Smooth muscle cell (in vitro differentiated cells): ENCODE results near the gene OR10D3. TPM values are rescaled to one million over a fixed set of nuclear protein-coding genes. Genes with fewer than 3 reads are reported as not detected.
A peak's percentile ranks its signal among the peaks of the same experiment; 100 is the strongest.

Source experiments
- DNase-seq: peaks from one replicate; lab custom pipeline; 2025; ENCODE audit not compliant: unreplicated experiment; lab: John Stamatoyannopoulos, UW
- H2AFZ ChIP-seq: fragments of 200-600 bp; sonication (generic); 2 replicates; pipeline ENCODE4 v1.6.0; 2016; ENCODE audit warnings: antibody characterized with exemption, low read depth, mild to moderate bottlenecking
- H3F3A ChIP-seq: fragments of 200-600 bp; sonication (generic); 2 replicates; pipeline ENCODE4 v1.6.0; 2017; ENCODE audit warnings: antibody characterized with exemption, low read depth
- H3K27ac ChIP-seq: fragments of 200-600 bp; sonication (generic); 2 replicates; pipeline ENCODE4 v1.5.1; 2016; ENCODE audit warnings: low read depth, mild to moderate bottlenecking
- H3K27me3 ChIP-seq: fragments of 200-600 bp; sonication (generic); 2 replicates; pipeline ENCODE4 v1.6.1; 2016; ENCODE audit warnings: low read depth, mild to moderate bottlenecking
- H3K36me3 ChIP-seq: fragments of 200-600 bp; sonication (generic); 2 replicates; pipeline ENCODE4 v1.5.1; 2016; ENCODE audit warnings: low read depth
- H3K4me1 ChIP-seq: fragments of 200-600 bp; sonication (generic); 2 replicates; pipeline ENCODE4 v1.5.1; 2016; ENCODE audit warnings: low read depth
- H3K4me2 ChIP-seq: fragments of 200-600 bp; sonication (generic); 2 replicates; pipeline ENCODE4 v1.6.0; 2016; ENCODE audit warnings: mild to moderate bottlenecking
- H3K4me3 ChIP-seq: fragments of 200-600 bp; sonication (generic); 2 replicates; pipeline ENCODE4 v1.5.1; 2016; ENCODE audit warnings: mild to moderate bottlenecking
- H3K79me2 ChIP-seq: fragments of 200-600 bp; sonication (generic); 2 replicates; pipeline ENCODE4 v1.6.0; 2016; ENCODE audit warnings: low read depth, mild to moderate bottlenecking
- H3K9ac ChIP-seq: fragments of 200-600 bp; sonication (generic); 2 replicates; pipeline ENCODE4 v1.6.0; 2016; ENCODE audit warnings: low read depth
- H3K9me3 ChIP-seq: fragments of 200-600 bp; sonication (generic); replicated peaks from 2 replicates; pipeline ENCODE4 v1.5.1; 2016; ENCODE audit warnings: low read depth
- H4K20me1 ChIP-seq: fragments of 200-600 bp; sonication (generic); 2 replicates; pipeline ENCODE4 v1.6.0; 2016; ENCODE audit warnings: low read depth
- WGBS: methylation state at CpG from one replicate; pipeline ENCODE4 v1.1.7; 2016; ENCODE audit warnings: low lambda C conversion rate; 5-methylcytosine and 5-hydroxymethylcytosine counted together
- polyA plus RNA-seq: library from polyadenylated mRNA; unstranded; fragments of >200 nt; fragmentation: Nextera tagmentation; extraction: Ambion mirVana; gene quantifications from 2 replicates; pipeline ENCODE4 v1.2.1, GENCODE V29; 2016
- total RNA-seq: library from RNA; depleted of rRNA; stranded (reverse); fragments of >200 nt; gene quantifications from 2 replicates; pipeline ENCODE4 v1.2.3, GENCODE V29; 2014
- TF ChIP-seq, protein P1 (sequence below): fragments of 200-600 bp; sonication (generic); IDR thresholded peaks from 2 replicates; pipeline ENCODE4 v1.5.1; 2017; ENCODE audit warnings: borderline replicate concordance, mild to moderate bottlenecking, antibody characterized with exemption; ENCODE audit not compliant: insufficient read depth, poor library complexity, severe bottlenecking

The OR10D3 gene
- total and polyA plus RNA-seq, 2 experiments from 2014 or later = not detected

DNA sequence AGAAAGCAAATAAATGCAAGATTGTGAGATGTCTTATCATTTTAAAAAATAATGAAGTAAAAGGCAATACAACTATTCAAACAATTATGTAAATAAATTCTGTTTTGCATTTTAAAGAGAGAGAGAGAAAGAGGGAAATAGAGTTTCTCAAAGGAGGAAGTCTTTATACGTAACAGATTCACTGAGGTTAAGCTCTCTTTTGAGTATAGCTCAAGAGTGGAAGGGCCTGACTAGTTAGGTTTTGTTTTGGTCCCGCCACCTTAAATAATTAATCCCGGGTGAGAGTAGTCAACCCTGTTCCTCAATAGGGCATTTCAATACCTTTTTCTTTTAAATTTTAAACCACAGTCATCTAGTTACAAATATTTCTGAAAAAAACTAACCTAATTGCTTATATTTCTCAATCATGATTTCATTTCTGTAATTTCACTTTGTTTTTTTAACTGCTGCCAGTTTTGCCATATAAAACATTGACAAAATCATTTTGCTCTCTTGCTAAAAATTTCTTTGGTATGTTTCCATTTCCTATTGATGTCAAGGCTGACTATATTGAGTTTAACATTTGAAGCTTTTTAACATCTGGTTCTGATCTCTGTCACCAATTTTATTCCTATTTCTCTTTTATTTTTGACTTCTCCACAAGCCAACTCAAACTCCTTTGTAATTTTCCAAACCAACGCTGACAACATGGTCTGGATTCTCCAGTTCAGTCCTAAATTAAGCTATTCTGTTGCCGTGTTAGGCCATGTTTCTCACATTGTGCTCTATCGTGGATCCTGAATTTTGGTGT is 10.3 kb downstream of the OR10D3 start:
- H2AFZ ChIP-seq = peak overlapping the region; percentile 10
- no peak overlapping the region for H3K9ac ChIP-seq
- TF ChIP-seq, protein P1, sequence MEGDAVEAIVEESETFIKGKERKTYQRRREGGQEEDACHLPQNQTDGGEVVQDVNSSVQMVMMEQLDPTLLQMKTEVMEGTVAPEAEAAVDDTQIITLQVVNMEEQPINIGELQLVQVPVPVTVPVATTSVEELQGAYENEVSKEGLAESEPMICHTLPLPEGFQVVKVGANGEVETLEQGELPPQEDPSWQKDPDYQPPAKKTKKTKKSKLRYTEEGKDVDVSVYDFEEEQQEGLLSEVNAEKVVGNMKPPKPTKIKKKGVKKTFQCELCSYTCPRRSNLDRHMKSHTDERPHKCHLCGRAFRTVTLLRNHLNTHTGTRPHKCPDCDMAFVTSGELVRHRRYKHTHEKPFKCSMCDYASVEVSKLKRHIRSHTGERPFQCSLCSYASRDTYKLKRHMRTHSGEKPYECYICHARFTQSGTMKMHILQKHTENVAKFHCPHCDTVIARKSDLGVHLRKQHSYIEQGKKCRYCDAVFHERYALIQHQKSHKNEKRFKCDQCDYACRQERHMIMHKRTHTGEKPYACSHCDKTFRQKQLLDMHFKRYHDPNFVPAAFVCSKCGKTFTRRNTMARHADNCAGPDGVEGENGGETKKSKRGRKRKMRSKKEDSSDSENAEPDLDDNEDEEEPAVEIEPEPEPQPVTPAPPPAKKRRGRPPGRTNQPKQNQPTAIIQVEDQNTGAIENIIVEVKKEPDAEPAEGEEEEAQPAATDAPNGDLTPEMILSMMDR = no peak

DNA sequence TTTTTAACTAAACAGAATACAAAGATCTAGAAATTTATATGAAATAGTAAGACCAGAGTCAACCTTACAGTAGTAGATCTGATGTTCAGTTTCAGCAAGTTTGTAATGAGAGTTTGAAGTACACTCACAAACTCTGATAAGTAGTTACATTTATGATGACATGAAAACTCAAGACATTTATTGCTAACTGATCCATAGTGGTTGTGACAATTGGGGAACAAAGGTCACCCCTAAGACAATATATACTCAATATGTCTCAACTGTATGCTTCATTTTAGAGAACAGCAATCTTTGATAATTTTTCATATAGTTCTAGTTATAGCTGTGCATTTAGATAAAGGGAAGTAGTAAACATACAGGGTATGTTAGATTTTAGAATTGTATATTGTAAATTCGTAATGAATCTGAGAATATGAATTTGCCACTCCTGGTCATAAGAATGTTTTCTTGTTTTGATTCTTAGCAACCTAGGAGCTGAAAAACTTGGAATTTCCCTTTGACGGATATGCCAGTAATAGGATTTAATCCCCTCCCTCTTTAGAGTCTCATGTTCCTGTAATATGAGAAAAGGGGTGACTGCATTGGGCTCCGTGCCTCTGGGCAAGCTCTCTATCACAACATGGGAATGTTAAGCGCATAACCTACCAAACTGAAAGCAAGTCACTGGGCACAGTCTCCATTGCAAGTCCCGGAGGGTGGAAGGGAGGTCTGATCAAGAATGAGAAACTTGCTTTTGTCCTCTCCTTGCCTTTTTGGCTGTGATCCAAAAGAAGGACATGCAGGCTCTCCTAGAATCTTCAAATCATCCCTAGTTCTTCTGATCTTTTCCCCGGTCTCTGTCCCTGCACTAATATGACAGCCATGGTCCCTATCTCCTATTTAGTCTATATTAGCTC is 11.4 kb downstream of the OR10D3 start:
- 72% methylated on average over 6 of the region's 6 CpGs for WGBS
- TF ChIP-seq, protein P1 = no peak
- no peaks in the 10 kb centered on the region for H4K20me1 ChIP-seq
- peak overlapping the region; percentile 4 for H3K4me2 ChIP-seq
- DNase-seq = no peak
- no peaks in the 10 kb centered on the region for H3F3A ChIP-seq
- H3K9me3 ChIP-seq = no peaks in the 10 kb centered on the region
- no peak overlapping the region for H3K9ac ChIP-seq
- no peaks in the 10 kb centered on the region for H3K36me3 ChIP-seq
- no peak overlapping the region for H3K4me3 ChIP-seq
- H3K27ac ChIP-seq = no peak overlapping the region
- peaks cover 18% of the 10 kb centered on the region for H3K4me1 ChIP-seq
- peak overlapping the region; percentile 10 for H2AFZ ChIP-seq
- no peaks in the 10 kb centered on the region for H3K79me2 ChIP-seq
- no peaks in the 10 kb centered on the region for H3K27me3 ChIP-seq

More for the DNA sequence above, 10.3 kb downstream of the OR10D3 start:
- no peaks in the 10 kb centered on the region for H3K36me3 ChIP-seq
- H3F3A ChIP-seq = no peaks in the 10 kb centered on the region
- H3K4me2 ChIP-seq = no peak overlapping the region
- DNase-seq = no peak
- H4K20me1 ChIP-seq = no peaks in the 10 kb centered on the region
- no peaks in the 10 kb centered on the region for H3K9me3 ChIP-seq
- H3K27ac ChIP-seq = no peak overlapping the region
- H3K27me3 ChIP-seq = no peaks in the 10 kb centered on the region
- WGBS = 91% methylated on average over 6 of the region's 6 CpGs
- H3K79me2 ChIP-seq = no peaks in the 10 kb centered on the region
- H3K4me1 ChIP-seq = peaks cover 23% of the 10 kb centered on the region
- H3K4me3 ChIP-seq = no peak overlapping the region

DNA sequence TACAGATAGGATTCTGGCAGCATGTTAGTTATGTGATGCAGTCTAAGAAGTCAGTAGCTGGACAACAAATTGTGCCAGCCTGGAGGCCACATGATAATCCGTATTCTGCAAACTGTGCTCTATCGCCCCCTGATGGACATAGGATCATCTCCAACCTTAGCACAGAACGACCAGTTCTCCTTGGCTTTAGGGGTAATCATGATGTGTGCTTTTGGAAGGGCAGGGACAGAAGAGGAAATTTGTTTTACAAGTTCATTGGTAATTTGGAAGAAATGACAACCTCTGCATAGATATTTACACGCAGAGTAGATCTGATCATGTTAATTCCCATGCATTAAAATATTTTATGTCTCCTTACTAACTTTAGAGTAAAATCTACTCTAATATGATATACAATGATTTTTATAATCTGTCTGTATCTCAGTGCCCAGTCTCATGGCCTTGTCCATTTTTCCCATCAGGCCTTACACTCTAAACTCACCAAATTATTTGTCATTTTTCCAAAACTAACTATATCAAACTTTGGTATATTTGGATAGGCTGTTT is 12.1 kb downstream of the OR10D3 start:
- WGBS = 16% methylated on average over 4 of the region's 4 CpGs
- no peak for DNase-seq
- TF ChIP-seq, protein P1 = peak; percentile 72

More for the DNA sequence above, 12.1 kb downstream of the OR10D3 start:
- Histone ChIP-seq H3K9me3 (no peaks in the 10 kb centered on the region), H3K27me3 (no peaks in the 10 kb centered on the region), H3K79me2 (no peaks in the 10 kb centered on the region), H3K4me2 (no peak overlapping the region), H3K36me3 (no peaks in the 10 kb centered on the region), H3K4me1 (peaks cover 12% of the 10 kb centered on the region), H2AFZ (peak overlapping the region; percentile 4), H3K4me3 (no peak overlapping the region), H3F3A (no peaks in the 10 kb centered on the region), H4K20me1 (no peaks in the 10 kb centered on the region), H3K27ac (no peak overlapping the region), H3K9ac (no peak overlapping the region)
